NCI-H1694 (cell line): Measurements from ENCODE around the gene SPTAN1.
"Not testable (repeated sequence)": the region's sequence is repeated elsewhere in the genome, so short reads cannot be mapped to it uniquely, and the experiment has no call there.

ENCODE experiments used
- DNase-seq: peaks from one replicate; lab custom pipeline; 2025; lab: John Stamatoyannopoulos, UW

The SPTAN1 gene

GRCh38 chr9:128666481-128666941 is 114.1 kb downstream of the SPTAN1 start:
- DNase-seq = not testable (repeated sequence)

- DNase-seq = no peak
These were observed 117.4 kb downstream of the SPTAN1 start for GRCh38 chr9:128669786-128670185.

- DNase-seq = no peak
These were observed 123.0 kb downstream of the SPTAN1 start for GRCh38 chr9:128675382-128675781.

GRCh38 chr9:128677794-128678193 is 125.4 kb downstream of the SPTAN1 start:
- DNase-seq = no peak
